H1 (cell line): ENCODE data around the gene CABP2. TPM values are rescaled to one million over a fixed set of nuclear protein-coding genes. Genes with fewer than 3 reads are reported as not detected.

Experiments
- ASH2L ChIP-seq: fragments of 200-600, 300-600 bp; sonication (generic); IDR thresholded peaks from one replicate; pipeline ENCODE4 v1.7.1; 2017; ENCODE audit warnings: low read length
- BCL11A ChIP-seq, 2 experiments: IDR thresholded peaks; one replicate each; pipeline ENCODE4 v1.6.1; 2011; ENCODE audit warnings: low read depth in 2 of 2, low read length in 2 of 2, mild to moderate bottlenecking in 2 of 2
- CTBP2 ChIP-seq: IDR thresholded peaks from 2 replicates; pipeline ENCODE4 v1.7.0; 2011; ENCODE audit warnings: borderline replicate concordance, mild to moderate bottlenecking, moderate library complexity, mixed read lengths, low read length; ENCODE audit not compliant: insufficient read depth, insufficient read length
- SIRT6 ChIP-seq: IDR thresholded peaks from one replicate; pipeline ENCODE4 v1.7.1; 2012; ENCODE audit warnings: low read length, inconsistent platforms
- polyA plus RNA-seq, 7 experiments: library from polyadenylated mRNA; depleted of rRNA in 3 of 7; stranded (reverse) in 5 of 7; unstranded in 2 of 7; fragments of >200 nt in 5 of 7; fragments of 200-250 nt in 2 of 7; gene quantifications; 1 replicate in 5 of 7; 2 replicates in 1 of 7; 4 replicates in 1 of 7; pipeline versions ENCODE4 v1.2.1 to v1.2.3, GENCODE V29; 2011 to 2013; ENCODE audit warnings: missing spikeins in 2 of 7, mixed read lengths in 2 of 7
- total RNA-seq: library from RNA; stranded (reverse); fragmentation: NEBNext Ultra II Directional; extraction: Animal tissue kit (Norgen Biotek cat#: 25700); gene quantifications from 2 replicates; pipeline ENCODE4 v1.2.1, GENCODE V29; 2021
- TF ChIP-seq, protein P1 (sequence below): IDR thresholded peaks from 2 replicates; pipeline ENCODE4 v1.6.1; 2011; ENCODE audit warnings: low read depth, mild to moderate bottlenecking, low read length; ENCODE audit not compliant: insufficient read depth

CABP2 gene
- total and polyA plus RNA-seq, 2 of the 8 experiments (the other 6 are each of a cell fraction or from before 2014, with no cell fraction given), result not detected

DNA sequence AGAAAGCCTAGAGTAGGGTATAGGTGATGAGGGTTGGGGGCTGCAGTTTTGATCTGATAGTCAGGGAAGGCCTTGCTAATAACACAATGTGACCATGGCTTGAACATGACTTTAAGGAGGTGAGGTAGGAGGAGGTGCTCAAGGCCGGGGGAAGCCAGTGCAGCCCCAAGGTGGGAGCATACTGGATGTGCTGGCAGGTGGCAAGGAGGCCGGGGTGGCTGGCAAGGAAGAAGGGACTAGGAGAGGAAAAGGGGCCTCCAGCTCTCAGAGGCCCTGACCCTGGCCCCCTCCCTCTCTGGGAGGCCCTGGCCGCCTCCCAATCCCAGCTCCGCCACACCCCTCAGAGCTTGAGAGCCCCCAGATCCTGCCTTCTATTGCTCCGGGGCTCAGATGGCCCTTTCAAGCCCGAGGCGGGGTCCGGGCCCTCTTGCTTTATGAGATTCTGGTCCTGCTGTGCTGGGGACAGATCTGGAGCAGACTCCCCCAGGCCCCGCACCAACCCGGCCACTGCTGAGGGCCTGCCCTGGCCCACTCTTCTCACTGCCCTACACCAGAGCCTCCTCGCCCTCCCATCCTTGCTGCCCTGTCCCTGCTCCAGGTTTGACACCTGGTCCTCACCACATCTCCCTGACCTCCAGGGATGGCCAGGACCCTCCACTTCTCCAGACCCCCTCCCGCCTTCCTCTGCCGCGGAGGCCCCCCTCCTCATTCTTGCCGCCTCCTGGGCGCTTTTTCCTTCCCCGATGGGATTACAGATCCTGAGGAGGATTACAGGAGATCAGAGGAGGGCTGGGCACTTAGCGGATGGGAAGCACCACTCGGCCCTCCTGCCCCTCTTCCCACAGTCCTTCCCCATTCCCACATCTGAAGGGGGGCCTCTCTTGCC, 19.9 kb downstream of the CABP2 start (continued):
- TF ChIP-seq, protein P1, sequence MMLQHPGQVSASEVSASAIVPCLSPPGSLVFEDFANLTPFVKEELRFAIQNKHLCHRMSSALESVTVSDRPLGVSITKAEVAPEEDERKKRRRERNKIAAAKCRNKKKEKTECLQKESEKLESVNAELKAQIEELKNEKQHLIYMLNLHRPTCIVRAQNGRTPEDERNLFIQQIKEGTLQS, result no peak
- TF ChIP-seq CTBP2, result no peak
- TF ChIP-seq ASH2L, result no peak
- no peak for TF ChIP-seq SIRT6
- no peak for TF ChIP-seq BCL11A (IDR thresholded peaks at IDR 0.05; ENCODE audit: low read depth in 2 of 2, low read length in 2 of 2)
